Raji (cell line): Measurements from ENCODE around the gene PIGN.

ENCODE experiments used
- POLR2A ChIP-seq: IDR thresholded peaks from 2 replicates; pipeline ENCODE4 v1.6.1; 2011; ENCODE audit warnings: low read depth, low read length, control low read depth; ENCODE audit not compliant: insufficient read depth

Gene PIGN

GRCh38 chr18:62152844-62153243 lies 34.0 kb downstream of the PIGN start:
- TF ChIP-seq POLR2A, result no peak

- no peak for TF ChIP-seq POLR2A
Measured at GRCh38 chr18:62151068-62151771, 35.6 kb downstream of the PIGN start.

GRCh38 chr18:62144338-62144737 lies 42.5 kb downstream of the PIGN start:
- TF ChIP-seq POLR2A, result no peak

- no peak for TF ChIP-seq POLR2A
Measured at GRCh38 chr18:62140259-62140658, 46.6 kb downstream of the PIGN start.

GRCh38 chr18:62138461-62139235 lies 48.2 kb downstream of the PIGN start:
- no peak for TF ChIP-seq POLR2A

- TF ChIP-seq POLR2A, result no peak
Measured at GRCh38 chr18:62131301-62131909, 55.5 kb downstream of the PIGN start.

- TF ChIP-seq POLR2A, result no peak
Measured at GRCh38 chr18:62128157-62128556, 58.7 kb downstream of the PIGN start.

GRCh38 chr18:62126737-62127136 lies 60.1 kb downstream of the PIGN start:
- TF ChIP-seq POLR2A, result no peak

- no peak for TF ChIP-seq POLR2A
Measured at GRCh38 chr18:62125702-62126101, 61.2 kb downstream of the PIGN start.

- no peak for TF ChIP-seq POLR2A
Measured at GRCh38 chr18:62122330-62122729, 64.5 kb downstream of the PIGN start.

GRCh38 chr18:62119884-62120283 lies 67.0 kb downstream of the PIGN start:
- no peak for TF ChIP-seq POLR2A

GRCh38 chr18:62118328-62118727 lies 68.5 kb downstream of the PIGN start:
- no peak for TF ChIP-seq POLR2A

- TF ChIP-seq POLR2A, result no peak
Measured at GRCh38 chr18:62109676-62110075, 77.2 kb downstream of the PIGN start.

- no peak for TF ChIP-seq POLR2A
Measured at GRCh38 chr18:62107881-62108280, 79.0 kb downstream of the PIGN start.

GRCh38 chr18:62106271-62106670 lies 80.6 kb downstream of the PIGN start:
- TF ChIP-seq POLR2A, result no peak

- no peak for TF ChIP-seq POLR2A
Measured at GRCh38 chr18:62105376-62105775, 81.5 kb downstream of the PIGN start.
